DMS 273 (cell line): ENCODE results near the gene CNDP2.
"Not testable (repeated sequence)": the region's sequence is repeated elsewhere in the genome, so short reads cannot be mapped to it uniquely, and the experiment has no call there.

ENCODE experiments used
- DNase-seq: peaks from one replicate; lab custom pipeline; 2025; ENCODE audit not compliant: unreplicated experiment; lab: John Stamatoyannopoulos, UW

CNDP2 gene

GRCh38 chr18:74563999-74564398, 67.8 kb downstream of the CNDP2 start:
- DNase-seq = no peak

GRCh38 chr18:74565164-74565563, 69.0 kb downstream of the CNDP2 start:
- DNase-seq = not testable (repeated sequence)

DNA sequence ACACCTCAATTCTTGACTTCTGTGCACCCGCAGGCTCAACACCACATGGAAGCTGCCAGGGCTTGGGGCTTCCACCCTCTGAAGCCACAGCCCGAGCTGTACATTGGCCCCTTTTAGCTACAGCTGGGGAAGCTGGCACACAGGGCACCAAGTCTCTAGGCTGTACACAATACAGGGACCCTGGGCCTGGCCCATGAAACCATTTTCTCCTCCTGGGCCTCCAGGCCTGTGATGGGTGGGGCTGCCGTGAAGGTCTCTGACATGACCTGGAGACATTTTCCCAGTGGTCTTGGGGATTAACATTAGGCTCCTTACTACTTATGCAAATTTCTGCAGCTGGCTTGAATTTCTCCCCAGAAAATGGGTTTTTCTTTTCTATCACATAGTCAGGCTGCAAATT, 69.8 kb downstream of the CNDP2 start:
- DNase-seq = not testable (repeated sequence)

DNA sequence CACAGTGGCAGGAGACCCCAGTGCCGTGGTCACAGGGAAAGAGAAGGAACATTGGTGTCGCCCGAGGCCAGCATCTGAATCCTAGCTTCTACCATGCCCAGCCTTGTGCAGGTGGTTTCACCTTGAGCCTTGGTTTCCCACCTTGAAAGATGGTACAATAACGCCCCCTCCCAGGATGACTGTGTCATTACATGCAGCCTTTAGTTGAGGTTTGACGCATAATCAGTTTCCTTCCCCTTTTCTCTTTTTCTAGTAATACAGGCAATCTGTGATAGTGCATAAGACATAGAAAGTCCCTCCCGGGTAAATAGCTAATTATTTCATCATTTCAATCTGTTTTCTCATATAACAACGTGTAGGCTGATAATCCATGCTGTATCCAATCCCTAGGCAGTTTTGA, 71.7 kb downstream of the CNDP2 start:
- no peak for DNase-seq

- no peak for DNase-seq
Measured at GRCh38 chr18:74569401-74569800, 73.2 kb downstream of the CNDP2 start.

GRCh38 chr18:74570266-74570665, 74.1 kb downstream of the CNDP2 start:
- no peak for DNase-seq

DNA sequence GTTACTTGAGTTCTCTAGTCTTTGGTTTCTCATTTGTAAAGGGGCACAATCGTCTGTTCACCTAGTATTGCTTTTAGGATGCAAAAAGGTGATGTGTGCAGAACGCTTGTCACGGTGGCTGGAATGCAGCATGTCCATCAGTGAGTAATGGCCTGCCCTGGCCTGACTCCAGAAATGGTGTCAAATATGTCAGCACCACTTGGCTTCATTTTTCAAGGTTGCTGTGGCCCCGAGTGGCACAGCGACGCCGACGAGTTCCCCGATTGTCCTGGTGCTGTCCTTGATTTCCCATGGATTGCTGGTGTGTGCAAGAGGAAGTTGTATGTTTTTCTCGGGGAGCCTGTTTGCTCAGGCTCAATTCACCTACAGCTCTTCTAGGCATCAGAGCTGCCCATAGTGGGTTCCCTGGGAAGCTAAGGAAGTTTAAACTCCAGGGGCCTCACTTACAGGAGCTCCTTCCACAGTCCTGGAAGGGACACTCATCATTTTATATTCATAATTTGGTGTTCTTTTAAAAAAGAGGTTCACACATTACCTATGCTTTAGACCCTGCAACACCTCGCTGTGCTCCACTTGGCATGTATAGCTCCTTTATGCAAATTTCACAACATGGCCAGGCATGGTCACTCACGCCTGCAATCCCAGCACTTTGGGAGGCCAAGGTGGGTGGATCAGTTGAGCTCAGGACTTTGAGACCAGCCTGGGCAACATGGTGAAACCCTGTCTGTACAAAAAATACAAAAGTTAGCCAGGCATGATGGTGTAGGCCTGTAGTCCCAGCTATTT, 75.9 kb downstream of the CNDP2 start:
- DNase-seq = no peak

GRCh38 chr18:74573053-74573452, 76.9 kb downstream of the CNDP2 start:
- no peak for DNase-seq
